ENCODE results near the gene TCERG1L.

TCERG1L gene

GRCh38 chr10:131102676-131103075, 208.8 kb downstream of the TCERG1L start:
- TF ChIP-seq CTCF (IDR thresholded peaks at IDR 0.05), result no peak

- no peak for TF ChIP-seq CTCF (IDR thresholded peaks at IDR 0.05)
Observed at GRCh38 chr10:131102147-131102546, 209.4 kb downstream of the TCERG1L start.

GRCh38 chr10:131099028-131099726, 212.3 kb downstream of the TCERG1L start:
- no peak for TF ChIP-seq CTCF (IDR thresholded peaks at IDR 0.05)

- TF ChIP-seq CTCF (IDR thresholded peaks at IDR 0.05), result no peak
Observed at GRCh38 chr10:131098416-131098952, 213.0 kb downstream of the TCERG1L start.

- no peak for TF ChIP-seq CTCF (IDR thresholded peaks at IDR 0.05)
Observed at GRCh38 chr10:131096031-131096430, 215.5 kb downstream of the TCERG1L start.

GRCh38 chr10:131095313-131095580, 216.3 kb downstream of the TCERG1L start:
- TF ChIP-seq CTCF (IDR thresholded peaks at IDR 0.05), result no peak

GRCh38 chr10:131094527-131095312, 216.8 kb downstream of the TCERG1L start:
- no peak for TF ChIP-seq CTCF (IDR thresholded peaks at IDR 0.05)

Data from LNCAP (cell line).